Measurements from ENCODE around the gene FOXL3.

FOXL3 gene

DNA sequence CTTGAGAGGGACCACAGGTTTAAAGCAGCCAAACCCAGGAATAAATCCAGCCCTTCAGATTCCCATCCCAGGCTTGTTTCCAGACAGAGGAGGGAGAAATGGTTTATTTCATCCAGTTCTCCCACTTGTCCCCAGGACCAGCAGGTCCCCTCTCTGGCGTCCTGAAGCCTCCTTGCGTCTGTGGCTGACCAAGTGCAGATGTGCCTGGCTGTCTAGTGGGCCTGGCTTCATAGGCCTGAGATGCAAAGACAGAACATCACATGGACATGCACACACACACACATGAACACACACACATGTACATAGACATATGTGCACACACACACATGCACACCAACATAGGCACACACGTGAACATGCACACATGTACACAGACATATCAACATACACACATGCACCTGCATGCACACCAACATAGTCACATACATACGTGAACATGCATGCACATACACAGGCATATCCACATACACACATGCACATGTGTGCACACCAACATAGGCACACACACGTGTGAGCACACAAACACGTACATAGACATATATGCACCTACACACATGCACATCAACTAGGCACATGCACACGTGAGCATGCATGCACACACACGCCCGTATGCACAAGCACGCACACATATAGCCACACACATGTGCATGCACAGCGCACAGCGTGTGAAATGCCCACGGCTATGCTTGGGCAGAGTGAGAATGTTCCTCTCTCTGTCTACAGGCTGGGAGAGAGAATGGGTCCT, 10.7 kb downstream of the FOXL3 start:
- no peak for TF ChIP-seq EZH2phosphoT487 (IDR thresholded peaks at IDR 0.05; ENCODE audit: borderline replicate concordance, low read length)
- TF ChIP-seq CTCF (IDR thresholded peaks at IDR 0.05; ENCODE audit: low read depth, low read length, poor library complexity, severe bottlenecking), result no peak
- H3K9me2 ChIP-seq (replicated peaks; ENCODE audit: control insufficient read depth, low read length), result no peaks in the 10 kb centered on the region
- no peaks in the 10 kb centered on the region for H3K36me3 ChIP-seq (ENCODE audit: control insufficient read depth, low read length)
- H3F3A ChIP-seq (ENCODE audit: control insufficient read depth, insufficient read depth), result no peaks in the 10 kb centered on the region
- no peak overlapping the region for H3K27ac ChIP-seq (ENCODE audit: low read depth, low read length)
- H3K79me2 ChIP-seq (ENCODE audit: control insufficient read depth, low read length), result no peaks in the 10 kb centered on the region
- H4K20me1 ChIP-seq (ENCODE audit: control insufficient read depth, insufficient read depth, low read depth, low read length), result no peaks in the 10 kb centered on the region
- H3K4me1 ChIP-seq (ENCODE audit: control insufficient read depth, low read length), result no peaks in the 10 kb centered on the region
- H3K4me3 ChIP-seq (ENCODE audit: low read length), result no peak overlapping the region
- no peak overlapping the region for H3K4me2 ChIP-seq (ENCODE audit: low read length)
- peaks cover 72% of the 10 kb centered on the region for H3K9me3 ChIP-seq (ENCODE audit: control insufficient read depth, insufficient read depth, low read length)
- H3K27me3 ChIP-seq (ENCODE audit: control insufficient read depth, low read length), result no peaks in the 10 kb centered on the region

GRCh38 chr7:301291-302053, 11.5 kb downstream of the FOXL3 start:
- TF ChIP-seq CTCF (IDR thresholded peaks at IDR 0.05; ENCODE audit: low read depth, low read length, poor library complexity, severe bottlenecking), result no peak
- no peak for TF ChIP-seq EZH2phosphoT487 (IDR thresholded peaks at IDR 0.05; ENCODE audit: borderline replicate concordance, low read length)
- Histone ChIP-seq H3K27ac (ENCODE audit: low read depth, low read length) (no peak overlapping the region), H3K79me2 (ENCODE audit: control insufficient read depth, low read length) (no peaks in the 10 kb centered on the region), H3K4me1 (ENCODE audit: control insufficient read depth, low read length) (no peaks in the 10 kb centered on the region), H3K4me2 (ENCODE audit: low read length) (no peak overlapping the region), H3K4me3 (ENCODE audit: low read length) (no peak overlapping the region), H3F3A (ENCODE audit: control insufficient read depth, insufficient read depth) (no peaks in the 10 kb centered on the region), H3K27me3 (ENCODE audit: control insufficient read depth, low read length) (no peaks in the 10 kb centered on the region), H4K20me1 (ENCODE audit: control insufficient read depth, insufficient read depth, low read depth, low read length) (no peaks in the 10 kb centered on the region), H3K9me2 (replicated peaks; ENCODE audit: control insufficient read depth, low read length) (no peaks in the 10 kb centered on the region), H3K9me3 (ENCODE audit: control insufficient read depth, insufficient read depth, low read length) (peaks cover 75% of the 10 kb centered on the region), H3K36me3 (ENCODE audit: control insufficient read depth, low read length) (no peaks in the 10 kb centered on the region)

DNA sequence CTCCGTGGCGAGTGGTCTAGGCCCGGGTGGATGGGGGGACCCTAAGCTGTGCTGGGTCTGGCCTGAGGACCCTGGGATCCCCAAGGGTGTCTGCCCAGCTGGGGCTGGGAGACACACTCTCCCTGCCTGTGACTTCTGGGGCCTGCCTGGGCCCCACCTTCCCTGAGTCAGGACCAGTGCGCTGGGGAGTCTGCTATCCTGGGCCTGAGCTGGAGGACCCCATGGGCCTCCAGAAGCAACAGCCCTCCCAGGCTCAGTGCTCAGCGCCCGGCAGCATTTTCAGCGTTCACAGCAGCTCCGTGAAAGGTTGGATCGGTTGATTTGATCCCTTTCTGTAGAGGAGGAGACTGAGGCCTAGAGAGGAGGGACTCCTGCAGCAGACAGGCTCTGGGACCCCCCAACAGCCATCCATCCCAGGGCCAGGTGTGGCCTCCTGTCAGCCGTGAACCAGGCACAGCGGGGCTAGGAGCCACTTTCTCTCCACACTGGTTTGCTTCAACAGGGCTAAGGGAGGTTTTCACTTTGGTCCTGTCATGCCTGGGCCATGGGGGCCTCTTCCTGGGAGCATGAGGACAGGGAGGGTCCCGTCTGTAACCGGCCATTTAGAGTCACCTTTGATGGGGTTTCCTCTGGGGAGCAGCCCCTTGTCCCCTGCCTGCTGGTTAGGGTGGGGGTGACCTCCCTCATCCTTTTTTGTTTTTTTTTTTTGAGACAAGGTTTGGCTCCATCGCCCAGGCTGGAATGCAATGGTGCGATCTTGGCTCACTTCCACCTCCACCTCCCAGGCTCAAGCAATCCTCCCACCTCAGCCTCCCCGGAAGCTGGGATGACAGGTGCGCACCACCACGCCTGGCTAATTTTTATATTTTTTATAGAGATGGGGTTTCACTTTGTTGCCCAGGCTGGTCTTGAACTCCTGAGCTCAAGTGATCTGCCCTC, 12.4 kb downstream of the FOXL3 start:
- H3K27ac ChIP-seq (ENCODE audit: low read depth, low read length), result no peak overlapping the region
- TF ChIP-seq CTCF (IDR thresholded peaks at IDR 0.05; ENCODE audit: low read depth, low read length, poor library complexity, severe bottlenecking) (no peak), EZH2phosphoT487 (IDR thresholded peaks at IDR 0.05; ENCODE audit: borderline replicate concordance, low read length) (no peak)
- no peaks in the 10 kb centered on the region for H4K20me1 ChIP-seq (ENCODE audit: control insufficient read depth, insufficient read depth, low read depth, low read length)
- H3K4me1 ChIP-seq (ENCODE audit: control insufficient read depth, low read length), result no peaks in the 10 kb centered on the region
- no peak overlapping the region for H3K4me3 ChIP-seq (ENCODE audit: low read length)
- H3K9me2 ChIP-seq (replicated peaks; ENCODE audit: control insufficient read depth, low read length), result no peaks in the 10 kb centered on the region
- H3F3A ChIP-seq (ENCODE audit: control insufficient read depth, insufficient read depth), result no peaks in the 10 kb centered on the region
- H3K79me2 ChIP-seq (ENCODE audit: control insufficient read depth, low read length), result no peaks in the 10 kb centered on the region
- no peaks in the 10 kb centered on the region for H3K36me3 ChIP-seq (ENCODE audit: control insufficient read depth, low read length)
- H3K4me2 ChIP-seq (ENCODE audit: low read length), result no peak overlapping the region
- H3K9me3 ChIP-seq (ENCODE audit: control insufficient read depth, insufficient read depth, low read length), result peaks cover 79% of the 10 kb centered on the region
- no peaks in the 10 kb centered on the region for H3K27me3 ChIP-seq (ENCODE audit: control insufficient read depth, low read length)
